ENCODE results near the gene CD59. TPM values are rescaled to one million over a fixed set of nuclear protein-coding genes. Genes with fewer than 3 reads are reported as not detected.
A peak's percentile ranks its signal among the peaks of the same experiment; 100 is the strongest.
"Not testable (repeated sequence)": the region's sequence is repeated elsewhere in the genome, so short reads cannot be mapped to it uniquely, and the experiment has no call there.

The CD59 gene
- total RNA-seq, 1 donor from 2014 or later: 789 TPM

GRCh38 chr11:33685082-33685481 is 51.1 kb downstream of the CD59 start:
- intact Hi-C loops (cut with micrococcal nuclease): loop anchor here (5.0 kb wide), 2 partner anchors 143 to 323 kb away; no protein-coding TSS in a partner anchor
- no peak for TF ChIP-seq CTCF (IDR thresholded peaks at IDR 0.05; ENCODE audit: borderline replicate concordance)
- peaks cover 22% of the 10 kb centered on the region for H3K4me1 ChIP-seq
- peaks cover 6% of the 10 kb centered on the region for H3K27me3 ChIP-seq (ENCODE audit: low read depth)
- H3K36me3 ChIP-seq: no peaks in the 10 kb centered on the region
- H3K4me3 ChIP-seq: no peak overlapping the region
- no peak overlapping the region for H3K27ac ChIP-seq (replicated peaks)
- H3K9me3 ChIP-seq (replicated peaks): peaks cover 5% of the 10 kb centered on the region
- DNase-seq: no peak

- DNase-seq: no peak
- no peak overlapping the region for H3K27ac ChIP-seq (replicated peaks)
- intact Hi-C loops (cut with micrococcal nuclease): no loop called here
- no peak for TF ChIP-seq CTCF (IDR thresholded peaks at IDR 0.05; ENCODE audit: borderline replicate concordance)
- no peak overlapping the region for H3K4me3 ChIP-seq
- H3K9me3 ChIP-seq (replicated peaks): peaks cover 5% of the 10 kb centered on the region
- peaks cover 6% of the 10 kb centered on the region for H3K27me3 ChIP-seq (ENCODE audit: low read depth)
- H3K36me3 ChIP-seq: no peaks in the 10 kb centered on the region
- peaks cover 13% of the 10 kb centered on the region for H3K4me1 ChIP-seq
Measured at GRCh38 chr11:33684003-33684706, 52.1 kb downstream of the CD59 start.

GRCh38 chr11:33682446-33682845 is 53.8 kb downstream of the CD59 start:
- H3K36me3 ChIP-seq: no peaks in the 10 kb centered on the region
- no peaks in the 10 kb centered on the region for H3K4me1 ChIP-seq
- peaks cover 6% of the 10 kb centered on the region for H3K27me3 ChIP-seq (ENCODE audit: low read depth)
- H3K4me3 ChIP-seq: no peak overlapping the region
- intact Hi-C loops (cut with micrococcal nuclease): no loop called here
- H3K27ac ChIP-seq (replicated peaks): no peak overlapping the region
- DNase-seq: no peak
- H3K9me3 ChIP-seq (replicated peaks): peaks cover 17% of the 10 kb centered on the region
- TF ChIP-seq CTCF (IDR thresholded peaks at IDR 0.05; ENCODE audit: borderline replicate concordance): peak; percentile 42

GRCh38 chr11:33682019-33682418 is 54.2 kb downstream of the CD59 start:
- H3K4me1 ChIP-seq: no peaks in the 10 kb centered on the region
- TF ChIP-seq CTCF (IDR thresholded peaks at IDR 0.05; ENCODE audit: borderline replicate concordance): no peak
- H3K4me3 ChIP-seq: no peak overlapping the region
- H3K36me3 ChIP-seq: no peaks in the 10 kb centered on the region
- intact Hi-C loops (cut with micrococcal nuclease): no loop called here
- H3K27me3 ChIP-seq (ENCODE audit: low read depth): peaks cover 6% of the 10 kb centered on the region
- peaks cover 17% of the 10 kb centered on the region for H3K9me3 ChIP-seq (replicated peaks)
- DNase-seq: no peak
- no peak overlapping the region for H3K27ac ChIP-seq (replicated peaks)

- H3K4me3 ChIP-seq; intact Hi-C loops (cut with micrococcal nuclease); H3K27ac ChIP-seq (replicated peaks); H3K27me3 ChIP-seq (ENCODE audit: low read depth); H3K4me1 ChIP-seq; H3K36me3 ChIP-seq; DNase-seq: not testable (repeated sequence)
- peaks cover 19% of the 10 kb centered on the region for H3K9me3 ChIP-seq (replicated peaks)
Measured at GRCh38 chr11:33678616-33679015, 57.6 kb downstream of the CD59 start.

- H3K9me3 ChIP-seq (replicated peaks): peaks cover 19% of the 10 kb centered on the region
- no peaks in the 10 kb centered on the region for H3K36me3 ChIP-seq
- H3K4me1 ChIP-seq: no peaks in the 10 kb centered on the region
- no peak for DNase-seq
- no peak overlapping the region for H3K4me3 ChIP-seq
- H3K27ac ChIP-seq (replicated peaks): no peak overlapping the region
- intact Hi-C loops (cut with micrococcal nuclease): no loop called here
- no peak for TF ChIP-seq CTCF (IDR thresholded peaks at IDR 0.05; ENCODE audit: borderline replicate concordance)
- no peaks in the 10 kb centered on the region for H3K27me3 ChIP-seq (ENCODE audit: low read depth)
Measured at GRCh38 chr11:33674035-33674814, 62.0 kb downstream of the CD59 start.

All from left ventricle myocardium inferior (tissue), 1 donor.